GM23338 (cell line): ENCODE measurements around the gene UNC79. TPM values are rescaled to one million over a fixed set of nuclear protein-coding genes. Genes with fewer than 3 reads are reported as not detected.

Experiments
- ATAC-seq: fragments of 200-7000 bp; cut with Tn5 transposase; 3 replicates; pipeline ENCODE4 v1.9.1; 2020
- DNase-seq: peaks from one replicate; pipeline ENCODE4 v3.0.0-alpha.2; 2015; ENCODE audit warnings: low spot score
- H2AFZ ChIP-seq: fragments of 200-600 bp; sonication (generic); 2 replicates; pipeline ENCODE4 v1.8.0; 2016; ENCODE audit warnings: antibody characterized with exemption, mild to moderate bottlenecking, moderate library complexity
- H3F3A ChIP-seq: fragments of 200-600 bp; sonication (generic); replicated peaks from 2 replicates; pipeline ENCODE4 v1.8.0; 2017; ENCODE audit warnings: antibody characterized with exemption, mixed run types, low read depth
- H3K27ac ChIP-seq: fragments of 200-600 bp; sonication (generic); 2 replicates; pipeline ENCODE4 v1.6.1; 2016; ENCODE audit warnings: low read depth
- H3K27me3 ChIP-seq: fragments of 200-600 bp; sonication (generic); 2 replicates; pipeline ENCODE4 v1.8.0; 2016; ENCODE audit warnings: mild to moderate bottlenecking, mixed run types, moderate library complexity; ENCODE audit not compliant: insufficient read depth
- H3K36me3 ChIP-seq: fragments of 200-600 bp; sonication (generic); 2 replicates; pipeline ENCODE4 v1.8.0; 2016; ENCODE audit warnings: mild to moderate bottlenecking; ENCODE audit not compliant: insufficient read depth
- H3K4me1 ChIP-seq: fragments of 200-600 bp; sonication (generic); 2 replicates; pipeline ENCODE4 v1.8.0; 2016; ENCODE audit warnings: mild to moderate bottlenecking, moderate library complexity; ENCODE audit not compliant: insufficient read depth
- H3K4me2 ChIP-seq: fragments of 200-600 bp; sonication (generic); 2 replicates; pipeline ENCODE4 v1.7.1; 2017; ENCODE audit warnings: mixed run types
- H3K4me3 ChIP-seq: fragments of 200-600 bp; sonication (generic); 2 replicates; pipeline ENCODE4 v1.6.1; 2016; ENCODE audit warnings: mixed run types
- H3K79me2 ChIP-seq: fragments of 200-600 bp; sonication (generic); replicated peaks from 2 replicates; pipeline ENCODE4 v1.8.0; 2017; ENCODE audit warnings: mild to moderate bottlenecking; ENCODE audit not compliant: insufficient read depth
- H3K9me2 ChIP-seq: fragments of 200-600 bp; sonication (generic); 2 replicates; pipeline ENCODE4 v1.8.0; 2017; ENCODE audit not compliant: insufficient read depth
- H4K20me1 ChIP-seq: fragments of 200-600 bp; sonication (generic); replicated peaks from 2 replicates; pipeline ENCODE4 v1.8.0; 2017; ENCODE audit warnings: mild to moderate bottlenecking; ENCODE audit not compliant: insufficient read depth
- H3K27ac Mint-ChIP-seq: 2 replicates; pipeline ENCODE4 v1.8.0; 2020; ENCODE audit warnings: inconsistent platforms, mild to moderate bottlenecking, moderate library complexity, mixed read lengths
- H3K27me3 Mint-ChIP-seq: 3 replicates; pipeline ENCODE4 v1.8.0; 2022; ENCODE audit warnings: low read depth, mild to moderate bottlenecking, moderate library complexity, mixed read lengths, inconsistent platforms; ENCODE audit not compliant: insufficient read depth, poor library complexity
- H3K36me3 Mint-ChIP-seq: 3 replicates; pipeline ENCODE4 v1.8.0; 2021; ENCODE audit warnings: low read depth, mild to moderate bottlenecking, inconsistent platforms, moderate library complexity, mixed read lengths
- H3K4me1 Mint-ChIP-seq: 3 replicates; pipeline ENCODE4 v1.8.0; 2020; ENCODE audit warnings: mild to moderate bottlenecking, inconsistent platforms, mixed read lengths
- H3K4me3 Mint-ChIP-seq: 3 replicates; pipeline ENCODE4 v1.8.0; 2021; ENCODE audit warnings: moderate library complexity, mild to moderate bottlenecking, inconsistent platforms, mixed read lengths
- H3K9me3 Mint-ChIP-seq: 3 replicates; pipeline ENCODE4 v1.8.0; 2020; ENCODE audit warnings: moderate library complexity, mild to moderate bottlenecking, inconsistent platforms, mixed read lengths
- EZH2 ChIP-seq: fragments of 200-600 bp; sonication (generic); IDR thresholded peaks from one replicate; pipeline ENCODE4 v1.8.0; 2017; ENCODE audit warnings: antibody characterized with exemption, mild to moderate bottlenecking, low read depth; ENCODE audit not compliant: unreplicated experiment
- JUNB ChIP-seq: IDR thresholded peaks from one replicate; pipeline ENCODE4 v1.6.1; 2016; ENCODE audit warnings: antibody characterized with exemption; ENCODE audit not compliant: unreplicated experiment
- POLR2AphosphoS5 ChIP-seq: IDR thresholded peaks from 2 replicates; pipeline ENCODE4 v1.6.1; 2016; ENCODE audit warnings: antibody characterized with exemption, low read depth
- REST ChIP-seq: IDR thresholded peaks from one replicate; pipeline ENCODE4 v1.6.1; 2018; ENCODE audit warnings: antibody characterized with exemption; ENCODE audit not compliant: unreplicated experiment
- ZNF462 ChIP-seq: fragments of 250-450 bp; sonication (Bioruptor Pico); IDR thresholded peaks from 2 replicates; pipeline ENCODE4 v1.5.0; 2020; ENCODE audit warnings: mild to moderate bottlenecking, moderate library complexity
- polyA plus RNA-seq: library from polyadenylated mRNA; unstranded; fragments of >200 nt; fragmentation: Nextera tagmentation; extraction: Ambion mirVana; gene quantifications from 2 replicates; pipeline ENCODE4 v1.2.1, GENCODE V29; 2016
- total RNA-seq: library from RNA; depleted of rRNA; stranded (reverse); fragments of >200 nt; shearing (Covaris generic); gene quantifications from 2 replicates; pipeline ENCODE4 v1.2.3, GENCODE V29; 2014
- TF ChIP-seq, protein P1 (sequence below), 2 experiments: fragments of 200-600 bp in 1 of 2; sonication (generic) in 1 of 2; conservative IDR thresholded peaks; 2 replicates each; pipeline versions ENCODE4 v1.5.1 to v1.6.1; 2016 to 2017; ENCODE audit warnings: antibody characterized with exemption in 2 of 2, low read depth in 2 of 2, mild to moderate bottlenecking in 2 of 2, moderate library complexity in 1 of 2
- TF ChIP-seq, protein P2 (sequence below): IDR thresholded peaks from 2 replicates; pipeline ENCODE4 v1.6.1; 2016; ENCODE audit warnings: antibody characterized with exemption

Gene UNC79
- total and polyA plus RNA-seq, 2 experiments from 2014 or later, result 1.8 to 3.6 TPM

GRCh38 chr14:93535537-93535936 lies 104.8 kb downstream of the UNC79 start:
- Histone ChIP-seq H3K27me3 (no peaks in the 10 kb centered on the region), H3K79me2 (no peaks in the 10 kb centered on the region), H3F3A (no peaks in the 10 kb centered on the region), H3K4me3 (no peak overlapping the region), H3K9me2 (no peaks in the 10 kb centered on the region), H3K36me3 (no peaks in the 10 kb centered on the region), H3K4me2 (no peak overlapping the region), H3K27ac (no peak overlapping the region), H3K4me1 (no peaks in the 10 kb centered on the region), H2AFZ (no peak overlapping the region), H4K20me1 (no peaks in the 10 kb centered on the region)
- Mint-ChIP-seq H3K27me3 (no peaks in the 10 kb centered on the region), H3K27ac (no peak overlapping the region), H3K36me3 (peaks cover 6% of the 10 kb centered on the region; the same call in 2 of the 3 replicates), H3K9me3 (no peaks in the 10 kb centered on the region), H3K4me3 (no peak overlapping the region), H3K4me1 (0 out of 3 replicates have a peak, but pooled peaks cover 6% of the 10 kb centered on the region)
- TF ChIP-seq, protein P1, sequence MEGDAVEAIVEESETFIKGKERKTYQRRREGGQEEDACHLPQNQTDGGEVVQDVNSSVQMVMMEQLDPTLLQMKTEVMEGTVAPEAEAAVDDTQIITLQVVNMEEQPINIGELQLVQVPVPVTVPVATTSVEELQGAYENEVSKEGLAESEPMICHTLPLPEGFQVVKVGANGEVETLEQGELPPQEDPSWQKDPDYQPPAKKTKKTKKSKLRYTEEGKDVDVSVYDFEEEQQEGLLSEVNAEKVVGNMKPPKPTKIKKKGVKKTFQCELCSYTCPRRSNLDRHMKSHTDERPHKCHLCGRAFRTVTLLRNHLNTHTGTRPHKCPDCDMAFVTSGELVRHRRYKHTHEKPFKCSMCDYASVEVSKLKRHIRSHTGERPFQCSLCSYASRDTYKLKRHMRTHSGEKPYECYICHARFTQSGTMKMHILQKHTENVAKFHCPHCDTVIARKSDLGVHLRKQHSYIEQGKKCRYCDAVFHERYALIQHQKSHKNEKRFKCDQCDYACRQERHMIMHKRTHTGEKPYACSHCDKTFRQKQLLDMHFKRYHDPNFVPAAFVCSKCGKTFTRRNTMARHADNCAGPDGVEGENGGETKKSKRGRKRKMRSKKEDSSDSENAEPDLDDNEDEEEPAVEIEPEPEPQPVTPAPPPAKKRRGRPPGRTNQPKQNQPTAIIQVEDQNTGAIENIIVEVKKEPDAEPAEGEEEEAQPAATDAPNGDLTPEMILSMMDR (conservative IDR thresholded peaks at IDR 0.05; ENCODE audit: low read depth in 2 of 2), result no peak
- TF ChIP-seq REST (no peak), JUNB (no peak), ZNF462 (CRISPR knock-in tag) (no peak), POLR2AphosphoS5 (no peak), EZH2 (no peak)
- TF ChIP-seq, protein P2, sequence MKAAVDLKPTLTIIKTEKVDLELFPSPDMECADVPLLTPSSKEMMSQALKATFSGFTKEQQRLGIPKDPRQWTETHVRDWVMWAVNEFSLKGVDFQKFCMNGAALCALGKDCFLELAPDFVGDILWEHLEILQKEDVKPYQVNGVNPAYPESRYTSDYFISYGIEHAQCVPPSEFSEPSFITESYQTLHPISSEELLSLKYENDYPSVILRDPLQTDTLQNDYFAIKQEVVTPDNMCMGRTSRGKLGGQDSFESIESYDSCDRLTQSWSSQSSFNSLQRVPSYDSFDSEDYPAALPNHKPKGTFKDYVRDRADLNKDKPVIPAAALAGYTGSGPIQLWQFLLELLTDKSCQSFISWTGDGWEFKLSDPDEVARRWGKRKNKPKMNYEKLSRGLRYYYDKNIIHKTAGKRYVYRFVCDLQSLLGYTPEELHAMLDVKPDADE, result no peak
- no peak for DNase-seq
- ATAC-seq, result no peak
